B cell (primary cell): ENCODE results near the gene CAMK2G.

ENCODE experiments used
- EZH2 ChIP-seq: IDR thresholded peaks from 2 replicates; pipeline ENCODE4 v1.6.1; 2012; ENCODE audit warnings: borderline replicate concordance, low read depth, mild to moderate bottlenecking, moderate library complexity, low read length; ENCODE audit not compliant: insufficient read depth, poor library complexity, severe bottlenecking
- TF ChIP-seq, protein P1 (sequence below): fragments of 200-600 bp; IDR thresholded peaks from one replicate; pipeline ENCODE4 v1.8.0; 2022; ENCODE audit warnings: antibody characterized with exemption, mild to moderate bottlenecking

DNA sequence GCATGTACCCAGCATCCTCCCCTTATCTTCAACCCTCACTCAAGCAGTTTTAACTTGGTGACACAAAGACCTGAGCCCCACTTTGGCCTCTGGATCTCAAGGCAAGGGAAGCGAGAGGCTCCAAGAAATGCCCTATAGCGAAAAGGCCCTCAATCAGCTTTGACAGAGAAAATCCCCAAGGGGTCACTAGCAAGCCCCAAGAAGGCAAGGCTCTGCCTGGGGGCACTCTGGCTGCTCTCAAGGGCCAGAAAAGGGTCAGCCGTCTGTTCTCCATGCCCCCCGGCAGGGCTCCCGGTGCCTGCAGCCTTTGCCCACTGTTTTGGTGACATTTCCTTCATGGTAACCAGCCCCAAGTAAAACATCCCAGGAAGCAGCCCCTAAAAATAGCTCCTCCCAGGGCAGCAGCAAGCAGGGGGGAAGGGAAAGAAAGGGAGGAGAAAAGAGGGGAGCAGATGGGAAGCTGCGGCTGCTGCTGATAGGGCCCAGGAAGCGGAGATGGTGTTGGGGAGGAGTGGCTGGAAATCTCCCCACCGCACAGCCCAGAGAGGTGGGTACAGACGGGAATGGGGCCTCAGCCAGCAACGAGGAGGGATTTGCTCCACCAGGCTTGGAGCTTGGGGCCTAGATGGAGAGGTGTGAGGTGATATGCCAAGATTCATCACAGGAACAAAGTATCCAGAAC is 7.1 kb downstream of the CAMK2G start:
- TF ChIP-seq, protein P1, sequence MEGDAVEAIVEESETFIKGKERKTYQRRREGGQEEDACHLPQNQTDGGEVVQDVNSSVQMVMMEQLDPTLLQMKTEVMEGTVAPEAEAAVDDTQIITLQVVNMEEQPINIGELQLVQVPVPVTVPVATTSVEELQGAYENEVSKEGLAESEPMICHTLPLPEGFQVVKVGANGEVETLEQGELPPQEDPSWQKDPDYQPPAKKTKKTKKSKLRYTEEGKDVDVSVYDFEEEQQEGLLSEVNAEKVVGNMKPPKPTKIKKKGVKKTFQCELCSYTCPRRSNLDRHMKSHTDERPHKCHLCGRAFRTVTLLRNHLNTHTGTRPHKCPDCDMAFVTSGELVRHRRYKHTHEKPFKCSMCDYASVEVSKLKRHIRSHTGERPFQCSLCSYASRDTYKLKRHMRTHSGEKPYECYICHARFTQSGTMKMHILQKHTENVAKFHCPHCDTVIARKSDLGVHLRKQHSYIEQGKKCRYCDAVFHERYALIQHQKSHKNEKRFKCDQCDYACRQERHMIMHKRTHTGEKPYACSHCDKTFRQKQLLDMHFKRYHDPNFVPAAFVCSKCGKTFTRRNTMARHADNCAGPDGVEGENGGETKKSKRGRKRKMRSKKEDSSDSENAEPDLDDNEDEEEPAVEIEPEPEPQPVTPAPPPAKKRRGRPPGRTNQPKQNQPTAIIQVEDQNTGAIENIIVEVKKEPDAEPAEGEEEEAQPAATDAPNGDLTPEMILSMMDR: no peak
- no peak for TF ChIP-seq EZH2
